Left lung (tissue), 10 donors: ENCODE results near the gene SLC16A7. TPM values are rescaled to one million over a fixed set of nuclear protein-coding genes. Genes with fewer than 3 reads are reported as not detected.
A peak's percentile ranks its signal among the peaks of the same experiment; 100 is the strongest.

Source experiments
- ATAC-seq: fragments of 200-7000 bp; cut with Tn5 transposase; one replicate; pipeline ENCODE4 v1.9.1; 2020; ENCODE audit warnings: moderate library complexity
- DNase-seq, 4 donors: peaks; one replicate each; pipeline ENCODE4 v3.0.0-alpha.2; 2013 to 2020
- H3K27ac ChIP-seq, 2 donors: fragments of 200-600 bp; sonication (generic) in 1 of 2; one replicate each; pipeline versions ENCODE4 v1.5.0 to v1.8.0; 2020 to 2021
- H3K27me3 ChIP-seq, 2 donors: fragments of 200-600 bp; sonication (generic) in 1 of 2; one replicate each; pipeline versions ENCODE4 v1.5.0 to v1.8.0; 2020 to 2021
- H3K36me3 ChIP-seq, 2 donors: fragments of 200-600 bp; sonication (generic) in 1 of 2; one replicate each; pipeline versions ENCODE4 v1.5.0 to v1.8.0; 2020 to 2021
- H3K4me1 ChIP-seq, 2 donors: fragments of 200-600 bp; one replicate each; pipeline ENCODE4 v1.8.0; 2021
- H3K4me3 ChIP-seq, 2 donors: fragments of 200-600 bp; sonication (generic) in 1 of 2; one replicate each; pipeline versions ENCODE4 v1.5.0 to v1.8.0; 2020 to 2021; ENCODE audit warnings: mild to moderate bottlenecking in 1 of 2
- H3K9me3 ChIP-seq, 2 donors: fragments of 200-600 bp; sonication (generic) in 1 of 2; one replicate each; pipeline versions ENCODE4 v1.5.0 to v1.8.0; 2020 to 2021
- CTCF ChIP-seq, 2 donors: fragments of 200-600 bp; sonication (generic) in 1 of 2; IDR thresholded peaks; one replicate each; pipeline versions ENCODE4 v1.5.0 to v1.8.0; 2021; ENCODE audit warnings: antibody characterized with exemption in 2 of 2
- intact Hi-C, 2 donors: fragments of 100-400 bp; cut with DNase I; formaldehyde crosslinking; loops; one replicate each; pipeline versions ENCODE4 v1.11.2 to v1.14.2; 2022
- polyA plus RNA-seq, 6 donors: library from polyadenylated mRNA; unstranded; fragments of 120-200 nt; gene quantifications; one replicate each; pipeline ENCODE4 v1.2.1, GENCODE V29; 2013; ENCODE audit not compliant: insufficient read length in 6 of 6
- total RNA-seq, 2 donors: library from RNA; stranded (reverse); fragmentation: NEBNext Ultra II Directional; extraction: Animal tissue kit (Norgen Biotek cat#: 25700); gene quantifications; one replicate each; pipeline ENCODE4 v1.2.1, GENCODE V29; 2021
- donor health status: DM: no; HTN: yes; CAD: no.
- donor health status: DM: no; HTN: no; CAD: no.

Gene SLC16A7
- total and polyA plus RNA-seq, 8 donors = 2.5 to 33.9 (median 2.8) TPM

GRCh38 chr12:59645242-59645641, 49.4 kb downstream of the SLC16A7 start:
- Histone ChIP-seq H3K9me3 (peaks cover 0 to 5% of the 10 kb centered on the region in 2 donors), H3K27ac (no peak overlapping the region), H3K4me1 (no peaks in the 10 kb centered on the region), H3K36me3 (no peaks in the 10 kb centered on the region), H3K4me3 (no peak overlapping the region), H3K27me3 (no peaks in the 10 kb centered on the region)
- ATAC-seq (no peak), DNase-seq (no peak)
- intact Hi-C loops = no loop called here
- TF ChIP-seq CTCF (IDR thresholded peaks at IDR 0.05) = no peak

- H3K27me3 ChIP-seq = no peaks in the 10 kb centered on the region
- no peak for ATAC-seq
- TF ChIP-seq CTCF (IDR thresholded peaks at IDR 0.05) = no peak
- no peak for DNase-seq
- H3K9me3 ChIP-seq = peaks cover 0 to 5% of the 10 kb centered on the region in 2 donors
- H3K4me1 ChIP-seq = peaks cover 0 to 3% of the 10 kb centered on the region in 2 donors
- no peaks in the 10 kb centered on the region for H3K36me3 ChIP-seq
- no peak overlapping the region for H3K4me3 ChIP-seq
- H3K27ac ChIP-seq = no peak overlapping the region
- intact Hi-C loops = no loop called here
Measured at GRCh38 chr12:59646636-59647035, 50.8 kb downstream of the SLC16A7 start.

GRCh38 chr12:59649203-59649602, 53.4 kb downstream of the SLC16A7 start:
- DNase-seq (no peak), ATAC-seq (peak; percentile 75)
- H3K27ac ChIP-seq = no peak overlapping the region
- no peaks in the 10 kb centered on the region for H3K36me3 ChIP-seq
- peaks cover 0 to 5% of the 10 kb centered on the region in 2 donors for H3K9me3 ChIP-seq
- TF ChIP-seq CTCF (IDR thresholded peaks at IDR 0.05) = no peak
- H3K27me3 ChIP-seq = no peaks in the 10 kb centered on the region
- intact Hi-C loops = no loop called here
- H3K4me3 ChIP-seq = no peak overlapping the region
- H3K4me1 ChIP-seq = peaks cover 0 to 3% of the 10 kb centered on the region in 2 donors

- intact Hi-C loops = no loop called here
- TF ChIP-seq CTCF (IDR thresholded peaks at IDR 0.05) = no peak
- Histone ChIP-seq H3K27ac (no peak overlapping the region), H3K4me1 (peaks cover 0 to 3% of the 10 kb centered on the region in 2 donors), H3K4me3 (no peak overlapping the region), H3K36me3 (no peaks in the 10 kb centered on the region), H3K27me3 (no peaks in the 10 kb centered on the region), H3K9me3 (peaks cover 0 to 5% of the 10 kb centered on the region in 2 donors)
- ATAC-seq (peak; percentile 30), DNase-seq (no peak)
Measured at GRCh38 chr12:59650588-59651228, 54.9 kb downstream of the SLC16A7 start.

GRCh38 chr12:59651229-59651920, 55.5 kb downstream of the SLC16A7 start:
- no peak for TF ChIP-seq CTCF (IDR thresholded peaks at IDR 0.05)
- no peaks in the 10 kb centered on the region for H3K9me3 ChIP-seq
- DNase-seq (no peak), ATAC-seq (peak; percentile 65)
- no peak overlapping the region for H3K27ac ChIP-seq
- H3K27me3 ChIP-seq = no peaks in the 10 kb centered on the region
- no peak overlapping the region for H3K4me3 ChIP-seq
- intact Hi-C loops = no loop called here
- H3K4me1 ChIP-seq = peaks cover 0 to 3% of the 10 kb centered on the region in 2 donors
- H3K36me3 ChIP-seq = no peaks in the 10 kb centered on the region
